Hepatocyte (in vitro differentiated cells): Measurements from ENCODE around the gene SLC66A2. TPM values are rescaled to one million over a fixed set of nuclear protein-coding genes. Genes with fewer than 3 reads are reported as not detected.
A peak's percentile ranks its signal among the peaks of the same experiment; 100 is the strongest.

Experiments
- DNase-seq: peaks from one replicate; pipeline ENCODE4 v3.0.0-alpha.2; 2016; ENCODE audit warnings: low spot score
- H2AFZ ChIP-seq: fragments of 200-600 bp; sonication (generic); 2 replicates; pipeline ENCODE4 v1.6.0; 2016; ENCODE audit warnings: antibody characterized with exemption, mild to moderate bottlenecking
- H3K27ac ChIP-seq: fragments of 200-600 bp; sonication (generic); 2 replicates; pipeline ENCODE4 v1.5.1; 2016; ENCODE audit warnings: mild to moderate bottlenecking
- H3K27me3 ChIP-seq: fragments of 200-600 bp; sonication (generic); 2 replicates; pipeline ENCODE4 v1.6.1; 2016
- H3K36me3 ChIP-seq: fragments of 200-600 bp; sonication (generic); replicated peaks from 2 replicates; pipeline ENCODE4 v1.5.1; 2016; ENCODE audit warnings: low read depth; ENCODE audit not compliant: insufficient read depth
- H3K4me1 ChIP-seq: fragments of 200-600 bp; sonication (generic); 2 replicates; pipeline ENCODE4 v1.5.1; 2016; ENCODE audit warnings: mild to moderate bottlenecking, moderate library complexity; ENCODE audit not compliant: insufficient read depth
- H3K4me2 ChIP-seq: fragments of 200-600 bp; sonication (generic); 2 replicates; pipeline ENCODE4 v1.6.0; 2016
- H3K4me3 ChIP-seq: fragments of 200-600 bp; sonication (generic); 2 replicates; pipeline ENCODE4 v1.5.1; 2016; ENCODE audit warnings: mild to moderate bottlenecking
- H3K79me2 ChIP-seq: fragments of 200-600 bp; sonication (generic); 2 replicates; pipeline ENCODE4 v1.6.0; 2017; ENCODE audit warnings: mild to moderate bottlenecking
- H3K9me2 ChIP-seq: fragments of 200-600 bp; sonication (generic); replicated peaks from 2 replicates; pipeline ENCODE4 v1.6.0; 2017; ENCODE audit warnings: mild to moderate bottlenecking; ENCODE audit not compliant: insufficient read depth
- H3K9me3 ChIP-seq: fragments of 200-600 bp; sonication (generic); 2 replicates; pipeline ENCODE4 v1.5.1; 2016; ENCODE audit warnings: low read depth, mild to moderate bottlenecking
- H4K20me1 ChIP-seq: fragments of 200-600 bp; sonication (generic); 2 replicates; pipeline ENCODE4 v1.6.0; 2016; ENCODE audit warnings: mild to moderate bottlenecking; ENCODE audit not compliant: insufficient read depth, poor library complexity, severe bottlenecking
- CTCF ChIP-seq: fragments of 200-600 bp; sonication (generic); IDR thresholded peaks from 2 replicates; pipeline ENCODE4 v1.5.1; 2016; ENCODE audit warnings: antibody characterized with exemption, mild to moderate bottlenecking; ENCODE audit not compliant: poor library complexity
- EZH2 ChIP-seq: fragments of 200-600 bp; sonication (generic); IDR thresholded peaks from 2 replicates; pipeline ENCODE4 v1.6.1; 2016; ENCODE audit warnings: antibody characterized with exemption, mild to moderate bottlenecking, borderline replicate concordance
- EZH2phosphoT487 ChIP-seq: fragments of 200-600 bp; sonication (generic); IDR thresholded peaks from one replicate; pipeline ENCODE4 v1.6.1; 2018; ENCODE audit warnings: antibody characterized with exemption, mild to moderate bottlenecking, low read depth, moderate library complexity; ENCODE audit not compliant: unreplicated experiment, severe bottlenecking
- WGBS: methylation state at CpG from one replicate; pipeline ENCODE4 v1.1.6; 2016; ENCODE audit warnings: low lambda C conversion rate; ENCODE audit errors: missing lambda C conversion rate; 5-methylcytosine and 5-hydroxymethylcytosine counted together
- polyA plus RNA-seq: library from polyadenylated mRNA; unstranded; fragments of >200 nt; fragmentation: Nextera tagmentation; extraction: Ambion mirVana; gene quantifications from 2 replicates; pipeline ENCODE4 v1.2.1, GENCODE V29; 2016
- total RNA-seq: library from RNA; depleted of rRNA; stranded (reverse); fragments of >200 nt; gene quantifications from 2 replicates; pipeline ENCODE4 v1.2.3, GENCODE V29; 2014

SLC66A2 gene
- total and polyA plus RNA-seq, 2 experiments from 2014 or later, result 31.1 to 36.5 TPM

- H3K27ac ChIP-seq, result no peak overlapping the region
- DNase-seq, result peak; percentile 3
- WGBS, result 90% methylated on average over 16 of the region's 16 CpGs
- H3K27me3 ChIP-seq, result no peaks in the 10 kb centered on the region
- H3K4me2 ChIP-seq, result no peak overlapping the region
- H3K4me1 ChIP-seq, result no peaks in the 10 kb centered on the region
- no peak overlapping the region for H3K4me3 ChIP-seq
- TF ChIP-seq EZH2phosphoT487 (no peak), EZH2 (no peak), CTCF (no peak)
- no peaks in the 10 kb centered on the region for H3K9me3 ChIP-seq
- no peak overlapping the region for H2AFZ ChIP-seq
- H4K20me1 ChIP-seq, result no peaks in the 10 kb centered on the region
- no peaks in the 10 kb centered on the region for H3K36me3 ChIP-seq
- no peaks in the 10 kb centered on the region for H3K9me2 ChIP-seq
- peaks cover 5% of the 10 kb centered on the region for H3K79me2 ChIP-seq
Measured at GRCh38 chr18:79910563-79911343, 40.7 kb downstream of the SLC66A2 start.

DNA sequence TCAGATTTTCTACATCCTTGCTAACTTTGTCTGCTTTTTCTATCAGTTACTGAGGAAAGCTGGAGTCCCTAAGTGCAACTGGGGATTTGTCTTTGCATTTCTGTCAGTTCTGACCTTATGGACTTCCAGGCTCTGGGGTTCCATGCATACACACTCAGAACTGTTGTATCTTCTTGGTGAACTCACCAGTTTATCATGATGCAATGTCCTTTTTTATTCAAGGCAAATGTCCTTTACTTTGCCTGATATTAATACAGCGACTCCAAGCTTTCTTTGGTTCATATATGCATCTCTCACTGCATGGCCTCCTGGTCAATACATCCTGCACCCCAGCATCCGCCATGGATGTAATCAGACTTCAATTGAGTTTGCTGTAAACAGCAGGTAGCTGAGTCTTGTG, 44.7 kb downstream of the SLC66A2 start:
- 100% methylated on average over 2 of the region's 2 CpGs for WGBS

DNA sequence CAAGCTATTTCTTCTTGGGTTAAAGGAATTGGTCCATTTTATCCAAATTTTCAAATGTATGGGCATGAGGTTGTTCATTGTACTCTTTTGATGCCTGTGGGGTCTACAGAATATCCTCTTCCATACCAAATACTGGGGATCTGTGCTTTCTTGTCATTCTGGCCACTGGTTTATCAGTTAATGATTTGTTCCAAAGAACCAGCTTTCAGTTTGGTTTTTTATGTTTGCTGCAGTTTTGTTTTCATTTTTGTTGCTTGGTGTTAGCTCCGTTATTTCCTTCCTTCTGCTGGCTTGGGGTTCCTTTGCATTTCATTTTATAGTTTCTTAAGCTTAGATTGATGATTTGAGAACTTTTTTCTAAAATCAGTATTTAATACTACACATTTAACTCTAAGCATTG, 45.5 kb downstream of the SLC66A2 start:
- no peak for DNase-seq
- WGBS, result 86% methylated on average over 1 of the region's 1 CpG

More for the DNA sequence above, 44.7 kb downstream of the SLC66A2 start:
- Histone ChIP-seq H2AFZ (no peak overlapping the region), H4K20me1 (no peaks in the 10 kb centered on the region), H3K4me3 (no peak overlapping the region), H3K36me3 (no peaks in the 10 kb centered on the region), H3K4me1 (no peaks in the 10 kb centered on the region), H3K27ac (no peak overlapping the region), H3K4me2 (no peak overlapping the region), H3K79me2 (peaks cover 5% of the 10 kb centered on the region), H3K9me3 (no peaks in the 10 kb centered on the region), H3K9me2 (no peaks in the 10 kb centered on the region), H3K27me3 (no peaks in the 10 kb centered on the region)
- no peak for TF ChIP-seq EZH2phosphoT487
- TF ChIP-seq EZH2, result no peak
- TF ChIP-seq CTCF, result no peak
- no peak for DNase-seq

More for the DNA sequence above, 45.5 kb downstream of the SLC66A2 start:
- no peaks in the 10 kb centered on the region for H3K9me2 ChIP-seq
- no peaks in the 10 kb centered on the region for H3K9me3 ChIP-seq
- H3K79me2 ChIP-seq, result peaks cover 5% of the 10 kb centered on the region
- H3K27me3 ChIP-seq, result no peaks in the 10 kb centered on the region
- no peak for TF ChIP-seq CTCF
- TF ChIP-seq EZH2phosphoT487, result no peak
- no peak for TF ChIP-seq EZH2
- H3K4me1 ChIP-seq, result no peaks in the 10 kb centered on the region
- no peak overlapping the region for H3K27ac ChIP-seq
- H3K36me3 ChIP-seq, result no peaks in the 10 kb centered on the region
- H3K4me3 ChIP-seq, result no peak overlapping the region
- H3K4me2 ChIP-seq, result no peak overlapping the region
- no peak overlapping the region for H2AFZ ChIP-seq
- H4K20me1 ChIP-seq, result no peaks in the 10 kb centered on the region
